IMR-90 (cell line): ENCODE measurements around the gene IYD.

Experiments used
- BHLHE40 ChIP-seq: fragments of 150-350 bp; IDR thresholded peaks from 2 replicates; pipeline ENCODE4 v1.6.1; 2016; ENCODE audit warnings: mild to moderate bottlenecking, low read depth, low read length
- CEBPB ChIP-seq: IDR thresholded peaks from 2 replicates; pipeline ENCODE4 v1.6.1; 2012; ENCODE audit warnings: low read depth, low read length, improper control_type of control experiment
- NFE2L2 ChIP-seq: fragments of 150-350 bp; IDR thresholded peaks from 2 replicates; pipeline ENCODE4 v1.6.1; 2016; ENCODE audit warnings: low read depth, mild to moderate bottlenecking, low read length
- POLR2A ChIP-seq: IDR thresholded peaks from 2 replicates; pipeline ENCODE4 v1.6.1; 2012; ENCODE audit warnings: mild to moderate bottlenecking, low read depth, low read length
- RAD21 ChIP-seq: IDR thresholded peaks from 2 replicates; pipeline ENCODE4 v1.6.1; 2012; ENCODE audit warnings: low read length, improper control_type of control experiment
- RCOR1 ChIP-seq: IDR thresholded peaks from 2 replicates; pipeline ENCODE4 v1.6.1; 2012; ENCODE audit warnings: mild to moderate bottlenecking, low read length, improper control_type of control experiment; ENCODE audit not compliant: insufficient replicate concordance
- RFX5 ChIP-seq: IDR thresholded peaks from 2 replicates; pipeline ENCODE4 v1.8.0; 2012; ENCODE audit warnings: low read depth, mild to moderate bottlenecking, low read length, moderate library complexity
- SMC3 ChIP-seq: fragments of 150-350 bp; IDR thresholded peaks from 2 replicates; pipeline ENCODE4 v1.6.1; 2016; ENCODE audit warnings: low read depth, mild to moderate bottlenecking, antibody characterized with exemption, low read length, moderate library complexity
- TF ChIP-seq, protein P1 (sequence below): conservative IDR thresholded peaks from 2 replicates; pipeline ENCODE4 v1.5.1; 2012; ENCODE audit warnings: mild to moderate bottlenecking, low read depth, low read length, improper control_type of control experiment
- TF ChIP-seq, protein P2 (sequence below): fragments of 150-350 bp; IDR thresholded peaks from 2 replicates; pipeline ENCODE4 v1.6.1; 2016; ENCODE audit warnings: low read depth, mild to moderate bottlenecking, low read length, moderate library complexity, borderline replicate concordance

DNA sequence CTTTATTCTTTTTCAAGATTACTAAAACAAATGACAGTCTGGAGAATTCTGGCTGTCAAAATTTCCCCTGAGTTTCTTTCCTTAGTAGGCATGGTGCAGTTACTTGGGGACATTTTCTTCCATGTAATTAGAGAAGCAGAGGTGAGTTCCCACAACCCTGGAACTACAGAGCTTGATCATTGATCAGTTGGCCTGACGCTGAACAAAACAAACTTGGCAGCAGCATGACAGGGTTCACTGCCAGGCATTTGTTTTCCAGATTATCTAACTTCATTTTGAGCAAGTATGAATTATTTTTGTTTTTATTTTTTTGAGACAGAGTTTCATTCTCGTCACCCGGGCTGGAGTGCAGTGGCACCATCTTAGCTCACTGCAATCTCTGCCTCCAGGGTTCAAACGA, 22.6 kb downstream of the IYD start:
- TF ChIP-seq RCOR1: no peak
- TF ChIP-seq, protein P1, sequence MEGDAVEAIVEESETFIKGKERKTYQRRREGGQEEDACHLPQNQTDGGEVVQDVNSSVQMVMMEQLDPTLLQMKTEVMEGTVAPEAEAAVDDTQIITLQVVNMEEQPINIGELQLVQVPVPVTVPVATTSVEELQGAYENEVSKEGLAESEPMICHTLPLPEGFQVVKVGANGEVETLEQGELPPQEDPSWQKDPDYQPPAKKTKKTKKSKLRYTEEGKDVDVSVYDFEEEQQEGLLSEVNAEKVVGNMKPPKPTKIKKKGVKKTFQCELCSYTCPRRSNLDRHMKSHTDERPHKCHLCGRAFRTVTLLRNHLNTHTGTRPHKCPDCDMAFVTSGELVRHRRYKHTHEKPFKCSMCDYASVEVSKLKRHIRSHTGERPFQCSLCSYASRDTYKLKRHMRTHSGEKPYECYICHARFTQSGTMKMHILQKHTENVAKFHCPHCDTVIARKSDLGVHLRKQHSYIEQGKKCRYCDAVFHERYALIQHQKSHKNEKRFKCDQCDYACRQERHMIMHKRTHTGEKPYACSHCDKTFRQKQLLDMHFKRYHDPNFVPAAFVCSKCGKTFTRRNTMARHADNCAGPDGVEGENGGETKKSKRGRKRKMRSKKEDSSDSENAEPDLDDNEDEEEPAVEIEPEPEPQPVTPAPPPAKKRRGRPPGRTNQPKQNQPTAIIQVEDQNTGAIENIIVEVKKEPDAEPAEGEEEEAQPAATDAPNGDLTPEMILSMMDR: no peak
- TF ChIP-seq POLR2A: no peak
- TF ChIP-seq RAD21: no peak
- TF ChIP-seq NFE2L2: no peak
- no peak for TF ChIP-seq CEBPB
- no peak for TF ChIP-seq RFX5
- TF ChIP-seq, protein P2, sequence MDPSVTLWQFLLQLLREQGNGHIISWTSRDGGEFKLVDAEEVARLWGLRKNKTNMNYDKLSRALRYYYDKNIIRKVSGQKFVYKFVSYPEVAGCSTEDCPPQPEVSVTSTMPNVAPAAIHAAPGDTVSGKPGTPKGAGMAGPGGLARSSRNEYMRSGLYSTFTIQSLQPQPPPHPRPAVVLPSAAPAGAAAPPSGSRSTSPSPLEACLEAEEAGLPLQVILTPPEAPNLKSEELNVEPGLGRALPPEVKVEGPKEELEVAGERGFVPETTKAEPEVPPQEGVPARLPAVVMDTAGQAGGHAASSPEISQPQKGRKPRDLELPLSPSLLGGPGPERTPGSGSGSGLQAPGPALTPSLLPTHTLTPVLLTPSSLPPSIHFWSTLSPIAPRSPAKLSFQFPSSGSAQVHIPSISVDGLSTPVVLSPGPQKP: no peak
- no peak for TF ChIP-seq BHLHE40
- no peak for TF ChIP-seq SMC3
